Measurements from ENCODE around the gene MIEN1. TPM values are rescaled to one million over a fixed set of nuclear protein-coding genes. Genes with fewer than 3 reads are reported as not detected.
A peak's percentile ranks its signal among the peaks of the same experiment; 100 is the strongest.

MIEN1 gene
- total RNA-seq, 2 donors from 2014 or later: 46.5 to 119 TPM

GRCh38 chr17:39736319-39737165 lies 6.2 kb upstream of the MIEN1 start:
- 73% methylated on average over 10 of the region's 10 CpGs for WGBS
- intact Hi-C loops (cut with DNase I): no loop called here
- Histone ChIP-seq H3K9me3 (no peaks in the 10 kb centered on the region), H3K27ac (peak overlapping the region; percentile 91 to 96), H3K4me3 (no peak overlapping the region), H3K4me1 (replicated peaks) (peaks cover 8% of the 10 kb centered on the region), H3K36me3 (no peaks in the 10 kb centered on the region), H3K27me3 (replicated peaks; ENCODE audit: insufficient read depth) (no peaks in the 10 kb centered on the region)
- TF ChIP-seq POLR2A (IDR thresholded peaks at IDR 0.05) (no peak), POLR2AphosphoS5 (IDR thresholded peaks at IDR 0.05) (no peak), CTCF (IDR thresholded peaks at IDR 0.05) (no peak)
- DNase-seq (ENCODE audit: low spot score): no peak

- 55% methylated on average over 2 of the region's 2 CpGs for WGBS
- Histone ChIP-seq H3K9me3 (no peaks in the 10 kb centered on the region), H3K4me1 (replicated peaks) (peaks cover 8% of the 10 kb centered on the region), H3K27me3 (replicated peaks; ENCODE audit: insufficient read depth) (no peaks in the 10 kb centered on the region), H3K27ac (no peak overlapping the region), H3K36me3 (no peaks in the 10 kb centered on the region), H3K4me3 (no peak overlapping the region)
- intact Hi-C loops (cut with DNase I): no loop called here
- TF ChIP-seq POLR2AphosphoS5 (IDR thresholded peaks at IDR 0.05) (no peak), CTCF (IDR thresholded peaks at IDR 0.05) (no peak), POLR2A (IDR thresholded peaks at IDR 0.05) (no peak)
- DNase-seq (ENCODE audit: low spot score): no peak
Measured at GRCh38 chr17:39735882-39736281, 5.5 kb upstream of the MIEN1 start.

GRCh38 chr17:39732586-39732985 lies 2.3 kb upstream of the MIEN1 start:
- intact Hi-C loops (cut with DNase I): loop anchor here (5.0 kb wide), 1 partner anchor 110 kb away; no protein-coding TSS in a partner anchor
- Histone ChIP-seq H3K27ac (no peak overlapping the region), H3K36me3 (peaks cover 0 to 5% of the 10 kb centered on the region in 2 donors), H3K4me3 (no peak overlapping the region), H3K27me3 (replicated peaks; ENCODE audit: insufficient read depth) (no peaks in the 10 kb centered on the region), H3K9me3 (no peaks in the 10 kb centered on the region), H3K4me1 (replicated peaks) (no peaks in the 10 kb centered on the region)
- no peak for DNase-seq (ENCODE audit: low spot score)
- TF ChIP-seq POLR2A (IDR thresholded peaks at IDR 0.05) (no peak), CTCF (IDR thresholded peaks at IDR 0.05) (no peak), POLR2AphosphoS5 (IDR thresholded peaks at IDR 0.05) (no peak)
- WGBS: 95% methylated on average over 3 of the region's 3 CpGs

- no peaks in the 10 kb centered on the region for H3K9me3 ChIP-seq
- no peaks in the 10 kb centered on the region for H3K27me3 ChIP-seq (replicated peaks; ENCODE audit: insufficient read depth)
- H3K36me3 ChIP-seq: peaks cover 0 to 22% of the 10 kb centered on the region in 2 donors
- no peak for TF ChIP-seq CTCF (IDR thresholded peaks at IDR 0.05)
- TF ChIP-seq POLR2A (IDR thresholded peaks at IDR 0.05): no peak
- TF ChIP-seq POLR2AphosphoS5 (IDR thresholded peaks at IDR 0.05): no peak
- peak overlapping the region; percentile 61 to 85 for H3K4me3 ChIP-seq
- H3K27ac ChIP-seq: peak overlapping the region; percentile 89 to 95
- no peak for DNase-seq (ENCODE audit: low spot score)
- H3K4me1 ChIP-seq (replicated peaks): no peaks in the 10 kb centered on the region
- intact Hi-C loops (cut with DNase I): no loop called here
- WGBS: 76% methylated on average over 6 of the region's 6 CpGs
Measured at GRCh38 chr17:39729280-39729851, 966 bp downstream of the MIEN1 start.

Measured in prostate gland (tissue), 2 donors.